ENCODE results near the gene IGSF5.

The IGSF5 gene

DNA sequence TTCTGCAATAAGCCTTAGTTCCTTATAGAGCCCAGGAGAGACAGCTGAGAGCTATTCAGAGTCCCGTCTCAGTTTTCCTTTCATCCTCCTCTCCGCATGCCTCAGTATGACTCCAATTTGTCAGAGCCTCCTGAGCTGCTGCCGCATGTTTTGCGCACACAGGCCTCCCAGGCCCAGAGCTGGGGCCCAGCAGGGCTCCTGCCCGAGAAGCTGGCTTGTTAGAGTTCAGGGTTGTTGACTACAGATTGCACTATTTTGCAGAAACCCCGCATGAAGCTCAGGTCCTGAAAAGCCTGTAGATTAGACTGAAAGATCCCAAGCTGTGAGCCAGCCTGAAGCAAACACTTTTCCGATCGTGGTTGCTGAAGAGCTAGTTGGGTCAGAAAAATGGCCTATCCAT lies 51.5 kb downstream of the IGSF5 start:
- TF ChIP-seq, protein P1, sequence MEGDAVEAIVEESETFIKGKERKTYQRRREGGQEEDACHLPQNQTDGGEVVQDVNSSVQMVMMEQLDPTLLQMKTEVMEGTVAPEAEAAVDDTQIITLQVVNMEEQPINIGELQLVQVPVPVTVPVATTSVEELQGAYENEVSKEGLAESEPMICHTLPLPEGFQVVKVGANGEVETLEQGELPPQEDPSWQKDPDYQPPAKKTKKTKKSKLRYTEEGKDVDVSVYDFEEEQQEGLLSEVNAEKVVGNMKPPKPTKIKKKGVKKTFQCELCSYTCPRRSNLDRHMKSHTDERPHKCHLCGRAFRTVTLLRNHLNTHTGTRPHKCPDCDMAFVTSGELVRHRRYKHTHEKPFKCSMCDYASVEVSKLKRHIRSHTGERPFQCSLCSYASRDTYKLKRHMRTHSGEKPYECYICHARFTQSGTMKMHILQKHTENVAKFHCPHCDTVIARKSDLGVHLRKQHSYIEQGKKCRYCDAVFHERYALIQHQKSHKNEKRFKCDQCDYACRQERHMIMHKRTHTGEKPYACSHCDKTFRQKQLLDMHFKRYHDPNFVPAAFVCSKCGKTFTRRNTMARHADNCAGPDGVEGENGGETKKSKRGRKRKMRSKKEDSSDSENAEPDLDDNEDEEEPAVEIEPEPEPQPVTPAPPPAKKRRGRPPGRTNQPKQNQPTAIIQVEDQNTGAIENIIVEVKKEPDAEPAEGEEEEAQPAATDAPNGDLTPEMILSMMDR (IDR thresholded peaks at IDR 0.05; ENCODE audit: low read depth, low read length) = no peak
- Histone ChIP-seq H3K4me3 (ENCODE audit: low read depth, low read length) (no peak overlapping the region), H3K9me3 (ENCODE audit: severe bottlenecking) (no peaks in the 10 kb centered on the region), H3K36me3 (no peaks in the 10 kb centered on the region), H3K27me3 (ENCODE audit: insufficient read depth, low read depth, severe bottlenecking) (peaks cover 3% of the 10 kb centered on the region), H3K27ac (no peak overlapping the region)
- DNase-seq = no peak

DNA sequence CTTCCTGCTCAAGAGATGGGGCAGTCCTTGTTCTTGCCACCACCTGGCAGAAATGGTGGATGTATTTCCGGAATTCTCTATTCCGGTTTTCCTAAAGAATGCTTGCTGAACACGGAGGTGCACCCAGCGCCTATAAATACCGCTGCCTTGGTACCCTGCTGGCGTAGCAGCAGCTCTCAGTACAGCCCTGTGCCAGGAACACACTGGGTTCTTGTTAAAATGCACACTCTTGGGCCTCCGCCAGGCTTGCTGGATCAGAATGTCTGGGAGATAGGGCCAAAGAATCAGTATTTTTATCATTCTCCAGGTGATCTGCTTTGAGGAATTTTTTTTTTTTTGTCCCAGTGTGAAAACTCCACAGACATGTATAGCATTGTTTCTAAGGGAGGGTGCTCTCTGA lies 54.2 kb downstream of the IGSF5 start:
- Histone ChIP-seq H3K36me3 (no peaks in the 10 kb centered on the region), H3K9me3 (ENCODE audit: severe bottlenecking) (no peaks in the 10 kb centered on the region), H3K27me3 (ENCODE audit: insufficient read depth, low read depth, severe bottlenecking) (peaks cover 3% of the 10 kb centered on the region), H3K4me3 (ENCODE audit: low read depth, low read length) (no peak overlapping the region), H3K27ac (no peak overlapping the region)
- DNase-seq = no peak
- TF ChIP-seq, protein P1 (IDR thresholded peaks at IDR 0.05; ENCODE audit: low read depth, low read length) = no peak

DNA sequence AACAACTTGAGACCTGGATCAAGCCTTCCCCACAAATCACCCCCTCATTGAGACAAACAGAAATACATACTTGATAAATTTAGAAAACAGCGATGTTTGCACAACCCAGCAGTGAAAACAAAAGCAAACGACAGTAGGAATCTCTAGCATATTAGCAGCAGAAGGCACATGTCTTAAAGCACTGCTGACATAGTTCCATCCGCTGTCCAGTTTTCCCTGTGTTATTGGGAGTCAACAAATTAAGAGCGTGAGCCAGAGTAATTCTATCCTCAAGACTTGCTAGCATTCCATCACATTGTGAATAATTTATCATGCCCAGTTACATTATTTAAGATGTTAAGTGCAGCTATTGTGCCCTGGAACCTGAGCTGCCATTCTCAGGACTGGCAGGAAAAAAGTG lies 55.3 kb downstream of the IGSF5 start:
- H3K27me3 ChIP-seq (ENCODE audit: insufficient read depth, low read depth, severe bottlenecking) = peaks cover 3% of the 10 kb centered on the region
- no peak overlapping the region for H3K4me3 ChIP-seq (ENCODE audit: low read depth, low read length)
- TF ChIP-seq, protein P1 (IDR thresholded peaks at IDR 0.05; ENCODE audit: low read depth, low read length) = no peak
- H3K36me3 ChIP-seq = no peaks in the 10 kb centered on the region
- H3K9me3 ChIP-seq (ENCODE audit: severe bottlenecking) = no peaks in the 10 kb centered on the region
- DNase-seq = no peak
- no peak overlapping the region for H3K27ac ChIP-seq

DNA sequence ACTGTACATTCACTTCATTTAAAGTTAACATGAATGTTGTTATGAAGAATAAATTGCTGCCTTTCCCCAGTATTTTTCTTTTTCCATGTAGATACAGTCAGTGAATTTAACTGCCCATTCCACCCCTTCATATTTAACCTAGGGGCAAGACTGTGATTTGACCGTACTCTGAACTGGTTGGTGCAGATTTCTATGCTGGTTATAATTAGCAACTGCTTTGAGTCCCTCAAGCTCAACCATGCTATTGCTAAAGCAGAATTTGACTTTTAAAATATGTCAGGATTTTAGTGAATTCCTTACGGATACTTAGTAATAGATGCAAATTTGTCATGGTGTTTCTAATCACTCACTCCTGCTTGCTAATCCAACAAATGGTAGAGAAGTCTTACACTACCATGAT lies 57.2 kb downstream of the IGSF5 start:
- DNase-seq = no peak
- Histone ChIP-seq H3K36me3 (no peaks in the 10 kb centered on the region), H3K27ac (no peak overlapping the region), H3K27me3 (ENCODE audit: insufficient read depth, low read depth, severe bottlenecking) (no peaks in the 10 kb centered on the region), H3K4me3 (ENCODE audit: low read depth, low read length) (no peak overlapping the region), H3K9me3 (ENCODE audit: severe bottlenecking) (no peaks in the 10 kb centered on the region)
- TF ChIP-seq, protein P1 (IDR thresholded peaks at IDR 0.05; ENCODE audit: low read depth, low read length) = no peak

DNA sequence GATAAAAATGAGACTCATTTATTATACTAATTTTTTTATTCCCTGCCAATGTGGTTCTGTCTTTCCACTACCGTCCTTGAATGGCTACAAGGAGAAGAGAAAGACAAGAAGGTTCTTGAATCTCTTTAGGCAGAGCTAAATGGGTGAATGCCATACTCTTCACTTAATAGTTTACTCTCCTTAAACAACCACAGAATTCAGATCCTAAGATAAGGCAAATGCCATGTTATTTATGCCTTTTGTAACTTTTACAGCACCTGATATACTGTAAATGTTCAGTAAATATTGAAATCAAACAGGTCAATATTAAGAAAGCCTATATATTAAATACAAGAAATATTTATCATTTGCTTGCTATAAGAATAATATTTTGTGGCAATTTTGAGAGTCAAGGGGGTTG lies 58.4 kb downstream of the IGSF5 start:
- no peaks in the 10 kb centered on the region for H3K27me3 ChIP-seq (ENCODE audit: insufficient read depth, low read depth, severe bottlenecking)
- no peak overlapping the region for H3K27ac ChIP-seq
- no peak for DNase-seq
- no peaks in the 10 kb centered on the region for H3K36me3 ChIP-seq
- no peaks in the 10 kb centered on the region for H3K9me3 ChIP-seq (ENCODE audit: severe bottlenecking)
- H3K4me3 ChIP-seq (ENCODE audit: low read depth, low read length) = no peak overlapping the region
- TF ChIP-seq, protein P1 (IDR thresholded peaks at IDR 0.05; ENCODE audit: low read depth, low read length) = no peak

DNA sequence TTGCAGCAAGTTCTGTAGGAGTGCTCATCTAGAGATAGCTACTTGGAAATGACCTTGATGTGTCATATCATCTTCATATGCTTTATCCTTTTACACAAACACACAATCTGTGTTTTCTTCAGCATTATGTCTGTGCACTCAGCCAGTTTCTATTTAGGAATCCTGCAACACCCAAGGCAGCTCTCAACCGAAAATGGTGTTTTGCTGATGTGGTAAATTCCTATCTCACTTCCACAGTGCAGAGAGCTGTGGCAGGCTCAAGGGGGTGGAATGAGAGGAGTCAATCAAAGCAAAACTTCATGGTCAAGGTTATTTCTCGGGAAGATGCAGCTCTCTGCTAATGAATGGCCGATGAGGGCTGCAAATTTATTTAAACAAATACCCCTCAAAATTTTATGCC lies 59.3 kb downstream of the IGSF5 start:
- H3K9me3 ChIP-seq (ENCODE audit: severe bottlenecking) = no peaks in the 10 kb centered on the region
- DNase-seq = no peak
- TF ChIP-seq, protein P1 (IDR thresholded peaks at IDR 0.05; ENCODE audit: low read depth, low read length) = no peak

More for the DNA sequence above, 59.3 kb downstream of the IGSF5 start:
- no peak overlapping the region for H3K27ac ChIP-seq
- no peaks in the 10 kb centered on the region for H3K27me3 ChIP-seq (ENCODE audit: insufficient read depth, low read depth, severe bottlenecking)
- H3K4me3 ChIP-seq (ENCODE audit: low read depth, low read length) = no peak overlapping the region
- H3K36me3 ChIP-seq = no peaks in the 10 kb centered on the region
